Measurements from ENCODE around the gene PSMB3. TPM values are rescaled to one million over a fixed set of nuclear protein-coding genes. Genes with fewer than 3 reads are reported as not detected.

Gene PSMB3
- total and polyA plus RNA-seq, 9 of the 15 experiments (the other 6 are each of a cell fraction or from before 2014, with no cell fraction given): 460 to 2,775 (median 574) TPM

GRCh38 chr17:38798614-38799500 is 46.3 kb downstream of the PSMB3 start (continued):
- TF ChIP-seq, protein P1, sequence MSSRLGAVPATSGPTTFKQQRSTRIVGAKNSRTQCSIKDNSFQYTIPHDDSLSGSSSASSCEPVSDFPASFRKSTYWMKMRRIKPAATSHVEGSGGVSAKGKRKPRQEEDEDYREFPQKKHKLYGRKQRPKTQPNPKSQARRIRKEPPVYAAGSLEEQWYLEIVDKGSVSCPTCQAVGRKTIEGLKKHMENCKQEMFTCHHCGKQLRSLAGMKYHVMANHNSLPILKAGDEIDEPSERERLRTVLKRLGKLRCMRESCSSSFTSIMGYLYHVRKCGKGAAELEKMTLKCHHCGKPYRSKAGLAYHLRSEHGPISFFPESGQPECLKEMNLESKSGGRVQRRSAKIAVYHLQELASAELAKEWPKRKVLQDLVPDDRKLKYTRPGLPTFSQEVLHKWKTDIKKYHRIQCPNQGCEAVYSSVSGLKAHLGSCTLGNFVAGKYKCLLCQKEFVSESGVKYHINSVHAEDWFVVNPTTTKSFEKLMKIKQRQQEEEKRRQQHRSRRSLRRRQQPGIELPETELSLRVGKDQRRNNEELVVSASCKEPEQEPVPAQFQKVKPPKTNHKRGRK (tag; IDR thresholded peaks at IDR 0.05): no peak
- no peak for TF ChIP-seq CBX5 (IDR thresholded peaks at IDR 0.05; ENCODE audit: borderline replicate concordance, low read depth)
- no peak for TF ChIP-seq ETV5 (CRISPR knock-in tag; IDR thresholded peaks at IDR 0.05; ENCODE audit: low read depth)
- TF ChIP-seq, protein P2, sequence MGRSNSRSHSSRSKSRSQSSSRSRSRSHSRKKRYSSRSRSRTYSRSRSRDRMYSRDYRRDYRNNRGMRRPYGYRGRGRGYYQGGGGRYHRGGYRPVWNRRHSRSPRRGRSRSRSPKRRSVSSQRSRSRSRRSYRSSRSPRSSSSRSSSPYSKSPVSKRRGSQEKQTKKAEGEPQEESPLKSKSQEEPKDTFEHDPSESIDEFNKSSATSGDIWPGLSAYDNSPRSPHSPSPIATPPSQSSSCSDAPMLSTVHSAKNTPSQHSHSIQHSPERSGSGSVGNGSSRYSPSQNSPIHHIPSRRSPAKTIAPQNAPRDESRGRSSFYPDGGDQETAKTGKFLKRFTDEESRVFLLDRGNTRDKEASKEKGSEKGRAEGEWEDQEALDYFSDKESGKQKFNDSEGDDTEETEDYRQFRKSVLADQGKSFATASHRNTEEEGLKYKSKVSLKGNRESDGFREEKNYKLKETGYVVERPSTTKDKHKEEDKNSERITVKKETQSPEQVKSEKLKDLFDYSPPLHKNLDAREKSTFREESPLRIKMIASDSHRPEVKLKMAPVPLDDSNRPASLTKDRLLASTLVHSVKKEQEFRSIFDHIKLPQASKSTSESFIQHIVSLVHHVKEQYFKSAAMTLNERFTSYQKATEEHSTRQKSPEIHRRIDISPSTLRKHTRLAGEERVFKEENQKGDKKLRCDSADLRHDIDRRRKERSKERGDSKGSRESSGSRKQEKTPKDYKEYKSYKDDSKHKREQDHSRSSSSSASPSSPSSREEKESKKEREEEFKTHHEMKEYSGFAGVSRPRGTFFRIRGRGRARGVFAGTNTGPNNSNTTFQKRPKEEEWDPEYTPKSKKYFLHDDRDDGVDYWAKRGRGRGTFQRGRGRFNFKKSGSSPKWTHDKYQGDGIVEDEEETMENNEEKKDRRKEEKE (IDR thresholded peaks at IDR 0.05; ENCODE audit: borderline replicate concordance in 1 of 2, control insufficient read depth in 1 of 2, low read depth in 2 of 2, low read length in 1 of 2): 0 out of 4 replicates have a peak, but pooled peaks of 1 of the 2 experiments have one; percentile 34
- TF ChIP-seq, protein P3, sequence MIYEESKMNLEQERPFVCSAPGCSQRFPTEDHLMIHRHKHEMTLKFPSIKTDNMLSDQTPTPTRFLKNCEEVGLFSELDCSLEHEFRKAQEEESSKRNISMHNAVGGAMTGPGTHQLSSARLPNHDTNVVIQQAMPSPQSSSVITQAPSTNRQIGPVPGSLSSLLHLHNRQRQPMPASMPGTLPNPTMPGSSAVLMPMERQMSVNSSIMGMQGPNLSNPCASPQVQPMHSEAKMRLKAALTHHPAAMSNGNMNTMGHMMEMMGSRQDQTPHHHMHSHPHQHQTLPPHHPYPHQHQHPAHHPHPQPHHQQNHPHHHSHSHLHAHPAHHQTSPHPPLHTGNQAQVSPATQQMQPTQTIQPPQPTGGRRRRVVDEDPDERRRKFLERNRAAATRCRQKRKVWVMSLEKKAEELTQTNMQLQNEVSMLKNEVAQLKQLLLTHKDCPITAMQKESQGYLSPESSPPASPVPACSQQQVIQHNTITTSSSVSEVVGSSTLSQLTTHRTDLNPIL (CRISPR knock-in tag; IDR thresholded peaks at IDR 0.05): no peak
- TF ChIP-seq SMARCE1 (IDR thresholded peaks at IDR 0.05): no peak
- no peak; the same call in 1 of the 2 replicates for TF ChIP-seq EP400 (IDR thresholded peaks at IDR 0.05)
- TF ChIP-seq CBFB (CRISPR knock-in tag; IDR thresholded peaks at IDR 0.05): 0 out of 2 replicates have a peak, but pooled peaks have one; percentile 46
- TF ChIP-seq HSF4 (CRISPR knock-in tag; IDR thresholded peaks at IDR 0.05; ENCODE audit: borderline replicate concordance): no peak
- TF ChIP-seq GATA2 (CRISPR knock-in tag; IDR thresholded peaks at IDR 0.05): no peak
- TF ChIP-seq ZNF23 (CRISPR knock-in tag; IDR thresholded peaks at IDR 0.05): no peak
- TF ChIP-seq E2F5 (CRISPR knock-in tag; IDR thresholded peaks at IDR 0.05): no peak
- TF ChIP-seq FUS (optimal IDR thresholded peaks at IDR 0.05; ENCODE audit: low read depth, low read length): no peak
- TF ChIP-seq, protein P4, sequence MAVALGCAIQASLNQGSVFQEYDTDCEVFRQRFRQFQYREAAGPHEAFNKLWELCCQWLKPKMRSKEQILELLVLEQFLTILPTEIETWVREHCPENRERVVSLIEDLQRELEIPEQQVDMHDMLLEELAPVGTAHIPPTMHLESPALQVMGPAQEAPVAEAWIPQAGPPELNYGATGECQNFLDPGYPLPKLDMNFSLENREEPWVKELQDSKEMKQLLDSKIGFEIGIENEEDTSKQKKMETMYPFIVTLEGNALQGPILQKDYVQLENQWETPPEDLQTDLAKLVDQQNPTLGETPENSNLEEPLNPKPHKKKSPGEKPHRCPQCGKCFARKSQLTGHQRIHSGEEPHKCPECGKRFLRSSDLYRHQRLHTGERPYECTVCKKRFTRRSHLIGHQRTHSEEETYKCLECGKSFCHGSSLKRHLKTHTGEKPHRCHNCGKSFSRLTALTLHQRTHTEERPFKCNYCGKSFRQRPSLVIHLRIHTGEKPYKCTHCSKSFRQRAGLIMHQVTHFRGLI (CRISPR knock-in tag; IDR thresholded peaks at IDR 0.05): no peak
- TF ChIP-seq ZNF316 (IDR thresholded peaks at IDR 0.05): no peak
- peak; percentile 41; the same call in 1 of the 2 replicates for TF ChIP-seq MYC (IDR thresholded peaks at IDR 0.05; ENCODE audit: low read depth, low read length)
- no peak for TF ChIP-seq MYC (CRISPR knock-in tag; IDR thresholded peaks at IDR 0.05; ENCODE audit: borderline replicate concordance, low read depth)
- TF ChIP-seq SAP30 (IDR thresholded peaks at IDR 0.05; ENCODE audit: borderline replicate concordance, insufficient read depth, low read depth, low read length, poor library complexity, severe bottlenecking): peak; percentile 62

Data from K562 (cell line).